GM04504 (cell line): Measurements from ENCODE around the gene INPP5K.
"Not testable (repeated sequence)": the region's sequence is repeated elsewhere in the genome, so short reads cannot be mapped to it uniquely, and the experiment has no call there.

ENCODE experiments used
- DNase-seq: peaks from one replicate; pipeline ENCODE4 v3.0.0-alpha.2; 2012; ENCODE audit warnings: low read depth

Gene INPP5K

GRCh38 chr17:1546292-1546922 lies 30.0 kb upstream of the INPP5K start:
- no peak for DNase-seq

- no peak for DNase-seq
These were observed 29.2 kb upstream of the INPP5K start for GRCh38 chr17:1545618-1546017.

- DNase-seq = no peak
These were observed 25.9 kb upstream of the INPP5K start for GRCh38 chr17:1542316-1542715.

- no peak for DNase-seq
These were observed 25.0 kb upstream of the INPP5K start for GRCh38 chr17:1541367-1541904.

GRCh38 chr17:1539811-1540210 lies 23.4 kb upstream of the INPP5K start:
- no peak for DNase-seq

- no peak for DNase-seq
These were observed 19.3 kb upstream of the INPP5K start for GRCh38 chr17:1535737-1536136.

GRCh38 chr17:1533661-1534325 lies 17.4 kb upstream of the INPP5K start:
- no peak for DNase-seq

GRCh38 chr17:1532836-1533602 lies 16.6 kb upstream of the INPP5K start:
- no peak for DNase-seq

GRCh38 chr17:1529863-1530262 lies 13.5 kb upstream of the INPP5K start:
- DNase-seq = no peak

GRCh38 chr17:1526876-1527275 lies 10.5 kb upstream of the INPP5K start:
- not testable (repeated sequence) for DNase-seq

GRCh38 chr17:1522626-1523025 lies 6.2 kb upstream of the INPP5K start:
- no peak for DNase-seq

GRCh38 chr17:1521086-1521640 lies 4.8 kb upstream of the INPP5K start:
- no peak for DNase-seq

- DNase-seq = no peak
These were observed 3.3 kb upstream of the INPP5K start for GRCh38 chr17:1519678-1520077.

- no peak for DNase-seq
These were observed 2.0 kb upstream of the INPP5K start for GRCh38 chr17:1518410-1518809.

- peak; percentile 76 for DNase-seq
These were observed 598 bp downstream of the INPP5K start for GRCh38 chr17:1515640-1516387.

- no peak for DNase-seq
These were observed 4.1 kb downstream of the INPP5K start for GRCh38 chr17:1512351-1512750.

GRCh38 chr17:1511756-1512321 lies 4.6 kb downstream of the INPP5K start:
- DNase-seq = no peak

GRCh38 chr17:1511290-1511689 lies 5.1 kb downstream of the INPP5K start:
- DNase-seq = no peak

- no peak for DNase-seq
These were observed 7.0 kb downstream of the INPP5K start for GRCh38 chr17:1509290-1509881.

GRCh38 chr17:1508709-1509108 lies 7.7 kb downstream of the INPP5K start:
- not testable (repeated sequence) for DNase-seq

- DNase-seq = no peak
These were observed 9.7 kb downstream of the INPP5K start for GRCh38 chr17:1506649-1507267.
